H1 (cell line): ENCODE results near the gene TFCP2. TPM values are rescaled to one million over a fixed set of nuclear protein-coding genes. Genes with fewer than 3 reads are reported as not detected.

ENCODE experiments used
- CTCF ChIA-PET: fragments of 300-600 bp; sonication (Branson Sonifier 250); formaldehyde crosslinking; loops from one replicate; lab custom pipeline; 2021; ENCODE audit not compliant: partially characterized antibody; lab: Charles Lee
- POLR2A ChIA-PET: fragments of 300-600 bp; sonication (Branson Sonifier 250); formaldehyde crosslinking; loops from one replicate; lab custom pipeline; 2021; ENCODE audit warnings: inconsistent platforms; ENCODE audit not compliant: partially characterized antibody; lab: Charles Lee
- DNase-seq, 2 experiments: peaks; one replicate each; pipeline versions ENCODE4 v3.0.0 to v3.0.0-alpha.2; 2010 to 2022; ENCODE audit warnings: low spot score in 2 of 2, low read depth in 1 of 2, mixed read lengths in 1 of 2
- FAIRE-seq: peaks from 2 replicates; lab custom pipeline; 2011; peaks lifted over from hg19 to GRCh38; lab: Jason Lieb, UNC
- H2AFZ ChIP-seq: 2 replicates; pipeline ENCODE4 v1.8.1; 2012; ENCODE audit warnings: low read length, inconsistent platforms
- H2AK5ac ChIP-seq: 2 replicates; pipeline ENCODE4 v1.6.1; 2013; ENCODE audit warnings: low read depth, low read length
- H2BK120ac ChIP-seq: replicated peaks from 2 replicates; pipeline ENCODE3; 2013; ENCODE audit warnings: low read depth, low read length, inconsistent platforms
- H2BK12ac ChIP-seq: 2 replicates; pipeline ENCODE4 v1.6.1; 2013; ENCODE audit warnings: low read depth, low read length
- H2BK15ac ChIP-seq: 2 replicates; pipeline ENCODE4 v1.6.1; 2013; ENCODE audit warnings: low read length
- H2BK20ac ChIP-seq: 2 replicates; pipeline ENCODE4 v1.6.1; 2013; ENCODE audit warnings: low read length
- H2BK5ac ChIP-seq: 2 replicates; pipeline ENCODE4 v1.6.1; 2013; ENCODE audit warnings: low read depth, low read length
- H3K14ac ChIP-seq: 2 replicates; pipeline ENCODE4 v1.6.1; 2013; ENCODE audit warnings: inconsistent platforms; ENCODE audit not compliant: insufficient read length
- H3K18ac ChIP-seq: 2 replicates; pipeline ENCODE4 v1.6.1; 2013; ENCODE audit warnings: low read length; ENCODE audit errors: extremely low read depth
- H3K23ac ChIP-seq: 2 replicates; pipeline ENCODE4 v1.6.1; 2013; ENCODE audit warnings: inconsistent platforms; ENCODE audit not compliant: insufficient read length
- H3K23me2 ChIP-seq: 2 replicates; pipeline ENCODE4 v1.6.1; 2013; ENCODE audit warnings: low read depth, low read length
- H3K27ac ChIP-seq: 2 replicates; pipeline ENCODE4 v1.6.1; 2011; ENCODE audit warnings: low read depth, low read length, inconsistent platforms
- H3K27me3 ChIP-seq, 4 experiments: replicated peaks in 1 of 4; 1 replicate in 1 of 4; 2 replicates in 3 of 4; pipeline versions ENCODE4 v1.6.1 to v1.8.1; 2011 to 2013; ENCODE audit warnings: low read length in 3 of 4, mild to moderate bottlenecking in 3 of 4, inconsistent platforms in 2 of 4, mixed read lengths in 2 of 4, moderate library complexity in 1 of 4; ENCODE audit not compliant: control insufficient read depth in 3 of 4, insufficient read depth in 3 of 4; ENCODE audit errors: extremely low read depth in 1 of 4
- H3K36me3 ChIP-seq, 4 experiments: 2 replicates each; pipeline versions ENCODE4 v1.6.1 to v1.8.1; 2011 to 2013; ENCODE audit warnings: mild to moderate bottlenecking in 4 of 4, low read length in 3 of 4, moderate library complexity in 2 of 4, control low read depth in 1 of 4, inconsistent platforms in 1 of 4; ENCODE audit not compliant: insufficient read depth in 4 of 4, control insufficient read depth in 2 of 4
- H3K4ac ChIP-seq: replicated peaks from 2 replicates; pipeline ENCODE3; 2013; ENCODE audit warnings: low read length, low read depth, mixed read lengths, inconsistent platforms; ENCODE audit not compliant: insufficient read length
- H3K4me1 ChIP-seq, 4 experiments: replicated peaks in 1 of 4; 1 replicate in 1 of 4; 2 replicates in 3 of 4; pipeline versions ENCODE4 v1.6.1 to v1.8.1; 2011 to 2013; ENCODE audit warnings: low read length in 3 of 4, inconsistent platforms in 2 of 4, mixed read lengths in 1 of 4; ENCODE audit not compliant: insufficient read depth in 4 of 4, control insufficient read depth in 3 of 4
- H3K4me2 ChIP-seq, 2 experiments: 2 replicates each; pipeline versions ENCODE4 v1.6.1 to v1.8.1; 2011 to 2013; ENCODE audit warnings: low read depth in 2 of 2, low read length in 2 of 2, control low read depth in 1 of 2, inconsistent platforms in 1 of 2, mild to moderate bottlenecking in 1 of 2; ENCODE audit not compliant: insufficient read depth in 1 of 2
- H3K4me3 ChIP-seq, 4 experiments: fragments of 200-600, 300-600 bp in 1 of 4; sonication (generic), shearing (Covaris generic), sonication (Bioruptor Twin) in 1 of 4; 2 replicates each; pipeline versions ENCODE4 v1.5.1 to v1.8.1; 2011 to 2016; ENCODE audit warnings: low read length in 4 of 4, low read depth in 3 of 4, control low read depth in 2 of 4, inconsistent platforms in 2 of 4, mild to moderate bottlenecking in 2 of 4, mixed read lengths in 1 of 4, moderate library complexity in 1 of 4; ENCODE audit not compliant: insufficient read depth in 2 of 4; ENCODE audit errors: extremely low read depth in 1 of 4
- H3K56ac ChIP-seq: replicated peaks from 2 replicates; pipeline ENCODE3; 2013; ENCODE audit warnings: low read depth, mild to moderate bottlenecking, mixed read lengths, low read length, inconsistent platforms; ENCODE audit not compliant: insufficient read length
- H3K79me1 ChIP-seq: 2 replicates; pipeline ENCODE4 v1.6.1; 2013; ENCODE audit warnings: low read depth, low read length, control low read depth
- H3K79me2 ChIP-seq, 2 experiments: 2 replicates each; pipeline versions ENCODE4 v1.6.1 to v1.8.1; 2012 to 2013; ENCODE audit warnings: low read length in 2 of 2, mild to moderate bottlenecking in 2 of 2, inconsistent platforms in 1 of 2; ENCODE audit not compliant: insufficient read depth in 2 of 2, control insufficient read depth in 1 of 2
- H3K9ac ChIP-seq, 4 experiments: replicated peaks in 1 of 4; 1 replicate in 1 of 4; 2 replicates in 3 of 4; pipeline versions ENCODE4 v1.6.1 to v1.8.1; 2011 to 2013; ENCODE audit warnings: low read depth in 3 of 4, low read length in 3 of 4, control low read depth in 2 of 4, mild to moderate bottlenecking in 2 of 4, moderate library complexity in 2 of 4, inconsistent platforms in 1 of 4; ENCODE audit errors: extremely low read depth in 1 of 4
- H3K9me3 ChIP-seq, 2 experiments: 2 replicates each; pipeline versions ENCODE4 v1.6.1 to v1.8.1; 2012 to 2013; ENCODE audit warnings: mild to moderate bottlenecking in 2 of 2, moderate library complexity in 2 of 2, control low read depth in 1 of 2, inconsistent platforms in 1 of 2, low read depth in 1 of 2, low read length in 1 of 2, mixed read lengths in 1 of 2; ENCODE audit not compliant: insufficient read depth in 2 of 2
- H4K20me1 ChIP-seq, 2 experiments: replicated peaks in 1 of 2; 2 replicates each; pipeline versions ENCODE3 to v1.8.1; 2011 to 2013; ENCODE audit warnings: inconsistent platforms in 2 of 2, low read length in 2 of 2, mild to moderate bottlenecking in 1 of 2; ENCODE audit not compliant: insufficient read depth in 2 of 2, control insufficient read depth in 1 of 2
- H4K5ac ChIP-seq: 2 replicates; pipeline ENCODE4 v1.6.1; 2013; ENCODE audit warnings: low read length, low read depth, mixed read lengths, inconsistent platforms; ENCODE audit not compliant: insufficient read length
- H4K8ac ChIP-seq: 2 replicates; pipeline ENCODE4 v1.8.0; 2013; ENCODE audit warnings: mild to moderate bottlenecking, moderate library complexity, low read length, inconsistent platforms; ENCODE audit not compliant: insufficient read depth; ENCODE audit errors: extremely low read depth
- H4K91ac ChIP-seq: replicated peaks from 2 replicates; pipeline ENCODE3; 2013; ENCODE audit warnings: low read length, mixed read lengths, inconsistent platforms; ENCODE audit not compliant: insufficient read length
- CEBPB ChIP-seq: IDR thresholded peaks from 2 replicates; pipeline ENCODE4 v1.6.1; 2012; ENCODE audit warnings: low read depth, low read length
- EGR1 ChIP-seq: IDR thresholded peaks from 2 replicates; pipeline ENCODE4 v1.6.1; 2011; ENCODE audit warnings: low read depth, low read length, borderline replicate concordance
- JUN ChIP-seq: IDR thresholded peaks from 2 replicates; pipeline ENCODE4 v1.6.1; 2011; ENCODE audit warnings: low read depth, mild to moderate bottlenecking, improper control_type of control experiment, low read length
- PHF8 ChIP-seq: fragments of 200-600 bp; sonication (generic); conservative IDR thresholded peaks from 2 replicates; pipeline ENCODE4 v1.7.1; 2012; ENCODE audit warnings: low read depth, mild to moderate bottlenecking, inconsistent platforms, low read length, moderate library complexity
- WGBS, 2 experiments: shearing (Covaris generic) in 1 of 2; methylation state at CpG; one replicate each; pipeline versions ENCODE4 v1.1.6 to v1.1.7; 2013 to 2015; ENCODE audit warnings: low lambda C conversion rate in 2 of 2, mixed read lengths in 2 of 2, inconsistent platforms in 1 of 2, low coverage in 1 of 2, missing lambda C conversion rate in 1 of 2; ENCODE audit not compliant: insufficient replicate concordance in 2 of 2, insufficient coverage in 1 of 2, insufficient read length in 1 of 2; ENCODE audit errors: extremely low coverage in 1 of 2, missing lambda C conversion rate in 1 of 2; 5-methylcytosine and 5-hydroxymethylcytosine counted together
- polyA plus RNA-seq, 7 experiments: library from polyadenylated mRNA; depleted of rRNA in 3 of 7; stranded (reverse) in 5 of 7; unstranded in 2 of 7; fragments of >200 nt in 5 of 7; fragments of 200-250 nt in 2 of 7; gene quantifications; 1 replicate in 5 of 7; 2 replicates in 1 of 7; 4 replicates in 1 of 7; pipeline versions ENCODE4 v1.2.1 to v1.2.3, GENCODE V29; 2011 to 2013; ENCODE audit warnings: missing spikeins in 2 of 7, mixed read lengths in 2 of 7
- total RNA-seq: library from RNA; stranded (reverse); fragmentation: NEBNext Ultra II Directional; extraction: Animal tissue kit (Norgen Biotek cat#: 25700); gene quantifications from 2 replicates; pipeline ENCODE4 v1.2.1, GENCODE V29; 2021

The TFCP2 gene
- total and polyA plus RNA-seq, 2 of the 8 experiments (the other 6 are each of a cell fraction or from before 2014, with no cell fraction given) = 19.8 to 49.2 TPM

- no peak overlapping the region for H3K4me2 ChIP-seq
- no peak overlapping the region for H3K18ac ChIP-seq
- DNase-seq = no peak
- FAIRE-seq = no peak
- H3K79me1 ChIP-seq = no peaks in the 10 kb centered on the region
- no peak overlapping the region for H3K56ac ChIP-seq
- H4K91ac ChIP-seq = no peak overlapping the region
- WGBS, 2 experiments = 86% methylated on average over 2 of the region's 2 CpGs; no CpG with 5 or more reads in 1 of the 2 experiments
- no peak overlapping the region for H4K5ac ChIP-seq
- no peak overlapping the region for H2BK5ac ChIP-seq
- H2BK15ac ChIP-seq = no peak overlapping the region
- ChIA-PET POLR2A (interaction anchor here (1.0 to 1.5 kb wide), 2 partner anchors 25 to 29 kb away, joined by 3 to 4 read pairs; partner anchors contain the start of gene DAZAP2), CTCF (no interaction called here)
- H3K23ac ChIP-seq = no peak overlapping the region
- H3K4me1 ChIP-seq = no peaks in the 10 kb centered on the region
- H3K9me3 ChIP-seq = no peaks in the 10 kb centered on the region
- no peak overlapping the region for H2AFZ ChIP-seq
- H2BK120ac ChIP-seq = no peak overlapping the region
- H3K27me3 ChIP-seq = no peaks in the 10 kb centered on the region
- no peaks in the 10 kb centered on the region for H3K79me2 ChIP-seq
- no peak overlapping the region for H2AK5ac ChIP-seq
- H3K23me2 ChIP-seq = no peaks in the 10 kb centered on the region
- TF ChIP-seq EGR1 (no peak), JUN (no peak), CEBPB (no peak), PHF8 (no peak)
- no peaks in the 10 kb centered on the region for H4K20me1 ChIP-seq
- no peak overlapping the region for H2BK20ac ChIP-seq
- H3K4ac ChIP-seq = no peak overlapping the region
- no peak overlapping the region for H3K14ac ChIP-seq
- H3K9ac ChIP-seq = no peak overlapping the region
- H3K27ac ChIP-seq = no peak overlapping the region
- H4K8ac ChIP-seq = no peak overlapping the region
- H3K4me3 ChIP-seq = no peak overlapping the region
- no peak overlapping the region for H2BK12ac ChIP-seq
- no peaks in the 10 kb centered on the region for H3K36me3 ChIP-seq
These were observed 36.3 kb upstream of the TFCP2 start for GRCh38 chr12:51209259-51209658.
